ENCODE measurements around the gene RGS21.

The RGS21 gene

GRCh38 chr1:192402571-192402970, 85.8 kb downstream of the RGS21 start:
- H3K79me1 ChIP-seq (ENCODE audit: low read depth, low read length), result no peaks in the 10 kb centered on the region
- no peak overlapping the region for H3K4ac ChIP-seq (ENCODE audit: low read length)
- no peak overlapping the region for H3K23ac ChIP-seq (ENCODE audit: low read depth, low read length, poor library complexity)
- H2BK120ac ChIP-seq (ENCODE audit: low read depth, low read length), result no peak overlapping the region
- no peaks in the 10 kb centered on the region for H3K4me1 ChIP-seq (ENCODE audit: control insufficient read depth in 2 of 2, insufficient read depth in 1 of 2, low read depth in 1 of 2, low read length in 2 of 2)
- DNase-seq (ENCODE audit: low spot score), result no peak
- H2AFZ ChIP-seq (ENCODE audit: low read length), result no peak overlapping the region
- no peak overlapping the region for H3K18ac ChIP-seq (ENCODE audit: low read length)
- no peak overlapping the region for H4K8ac ChIP-seq (ENCODE audit: low read depth, low read length)
- no peaks in the 10 kb centered on the region for H3K27me3 ChIP-seq (ENCODE audit: control insufficient read depth in 3 of 3, insufficient read depth in 3 of 3, low read depth in 1 of 3, low read length in 3 of 3)
- no peak overlapping the region for H3K27ac ChIP-seq (replicated peaks; ENCODE audit: low read length)
- H3K36me3 ChIP-seq (replicated peaks in 1 of 2; ENCODE audit: control insufficient read depth in 2 of 2, insufficient read depth in 2 of 2, low read length in 2 of 2), result no peaks in the 10 kb centered on the region
- no peaks in the 10 kb centered on the region for H3K9me3 ChIP-seq (replicated peaks in 1 of 2; ENCODE audit: control insufficient read depth in 2 of 2, insufficient read depth in 1 of 2, low read depth in 1 of 2, low read length in 2 of 2)
- H3K14ac ChIP-seq (ENCODE audit: low read length), result no peak overlapping the region
- H3K4me3 ChIP-seq (ENCODE audit: low read length in 2 of 2), result no peak overlapping the region
- no peak overlapping the region for H3K4me2 ChIP-seq (ENCODE audit: insufficient read depth, low read length, poor library complexity, severe bottlenecking)
- H2BK5ac ChIP-seq (ENCODE audit: low read length), result no peak overlapping the region
- H3K9ac ChIP-seq (ENCODE audit: low read depth, low read length, poor library complexity), result no peak overlapping the region
- no peak overlapping the region for H2BK12ac ChIP-seq (ENCODE audit: low read length)
- no peak overlapping the region for H2BK15ac ChIP-seq (ENCODE audit: low read length)
- no peak overlapping the region for H2AK5ac ChIP-seq (ENCODE audit: low read depth, low read length)
- H4K91ac ChIP-seq (ENCODE audit: low read depth, low read length, poor library complexity), result no peak overlapping the region

- H3K18ac ChIP-seq (ENCODE audit: low read length), result no peak overlapping the region
- no CpG with 5 or more reads among the region's 3 CpGs for WGBS, 2 donors (ENCODE audit: extremely low coverage in 2 of 2, insufficient read length in 2 of 2, insufficient replicate concordance in 1 of 2)
- H3K27me3 ChIP-seq (ENCODE audit: control insufficient read depth in 3 of 3, insufficient read depth in 3 of 3, low read depth in 1 of 3, low read length in 3 of 3), result no peaks in the 10 kb centered on the region
- H3K4me3 ChIP-seq (ENCODE audit: low read length in 2 of 2), result no peak overlapping the region
- DNase-seq (ENCODE audit: low spot score), result no peak
- H3K27ac ChIP-seq (replicated peaks; ENCODE audit: low read length), result no peak overlapping the region
- no peak overlapping the region for H2BK5ac ChIP-seq (ENCODE audit: low read length)
- H2BK120ac ChIP-seq (ENCODE audit: low read depth, low read length), result no peak overlapping the region
- no peak overlapping the region for H2BK15ac ChIP-seq (ENCODE audit: low read length)
- H3K14ac ChIP-seq (ENCODE audit: low read length), result no peak overlapping the region
- H3K4ac ChIP-seq (ENCODE audit: low read length), result no peak overlapping the region
- no peaks in the 10 kb centered on the region for H3K9me3 ChIP-seq (replicated peaks in 1 of 2; ENCODE audit: control insufficient read depth in 2 of 2, insufficient read depth in 1 of 2, low read depth in 1 of 2, low read length in 2 of 2)
- no peaks in the 10 kb centered on the region for H3K79me1 ChIP-seq (ENCODE audit: low read depth, low read length)
- no peak overlapping the region for H3K23ac ChIP-seq (ENCODE audit: low read depth, low read length, poor library complexity)
- H2AFZ ChIP-seq (ENCODE audit: low read length), result peak overlapping the region; percentile 28
- no peak overlapping the region for H4K8ac ChIP-seq (ENCODE audit: low read depth, low read length)
- no peak overlapping the region for H2BK12ac ChIP-seq (ENCODE audit: low read length)
- H3K4me1 ChIP-seq (ENCODE audit: control insufficient read depth in 2 of 2, insufficient read depth in 1 of 2, low read depth in 1 of 2, low read length in 2 of 2), result peaks cover 0 to 3% of the 10 kb centered on the region in 2 donors
- H4K91ac ChIP-seq (ENCODE audit: low read depth, low read length, poor library complexity), result no peak overlapping the region
- H3K4me2 ChIP-seq (ENCODE audit: insufficient read depth, low read length, poor library complexity, severe bottlenecking), result no peak overlapping the region
- no peaks in the 10 kb centered on the region for H3K36me3 ChIP-seq (replicated peaks in 1 of 2; ENCODE audit: control insufficient read depth in 2 of 2, insufficient read depth in 2 of 2, low read length in 2 of 2)
- H3K9ac ChIP-seq (ENCODE audit: low read depth, low read length, poor library complexity), result no peak overlapping the region
- no peak overlapping the region for H2AK5ac ChIP-seq (ENCODE audit: low read depth, low read length)
Measured at GRCh38 chr1:192407206-192407605, 90.4 kb downstream of the RGS21 start.
